AG04449 (cell line): Measurements from ENCODE around the gene HIBCH.
A peak's percentile ranks its signal among the peaks of the same experiment; 100 is the strongest.
"Not testable (repeated sequence)": the region's sequence is repeated elsewhere in the genome, so short reads cannot be mapped to it uniquely, and the experiment has no call there.

ENCODE experiments used
- CTCF ChIA-PET: fragments of 350-600 bp; formaldehyde crosslinking; extraction: SDS; loops from one replicate; lab custom pipeline; 2021; ENCODE audit warnings: antibody characterized with exemption; lab: Yijun Ruan, JAX
- POLR2A ChIA-PET: fragments of 400-600, 350-600 bp; formaldehyde crosslinking; extraction: SDS; loops from one replicate; lab custom pipeline; 2020; ENCODE audit warnings: antibody characterized with exemption, inconsistent platforms; lab: Yijun Ruan, JAX
- DNase-seq: peaks from one replicate; pipeline ENCODE4 v3.0.0-alpha.2; 2010; ENCODE audit warnings: low read depth, low spot score
- H3K4me3 ChIP-seq: 2 replicates; pipeline ENCODE4 v1.5.1; 2011; ENCODE audit warnings: low read depth, mild to moderate bottlenecking, control low read depth, low read length
- TF ChIP-seq, protein P1 (sequence below): IDR thresholded peaks from one replicate; pipeline ENCODE4 v1.5.1; 2011; ENCODE audit warnings: mild to moderate bottlenecking, moderate library complexity, low read length, control low read depth, inconsistent platforms; ENCODE audit not compliant: insufficient read depth; ENCODE audit errors: missing control alignments

Gene HIBCH

DNA sequence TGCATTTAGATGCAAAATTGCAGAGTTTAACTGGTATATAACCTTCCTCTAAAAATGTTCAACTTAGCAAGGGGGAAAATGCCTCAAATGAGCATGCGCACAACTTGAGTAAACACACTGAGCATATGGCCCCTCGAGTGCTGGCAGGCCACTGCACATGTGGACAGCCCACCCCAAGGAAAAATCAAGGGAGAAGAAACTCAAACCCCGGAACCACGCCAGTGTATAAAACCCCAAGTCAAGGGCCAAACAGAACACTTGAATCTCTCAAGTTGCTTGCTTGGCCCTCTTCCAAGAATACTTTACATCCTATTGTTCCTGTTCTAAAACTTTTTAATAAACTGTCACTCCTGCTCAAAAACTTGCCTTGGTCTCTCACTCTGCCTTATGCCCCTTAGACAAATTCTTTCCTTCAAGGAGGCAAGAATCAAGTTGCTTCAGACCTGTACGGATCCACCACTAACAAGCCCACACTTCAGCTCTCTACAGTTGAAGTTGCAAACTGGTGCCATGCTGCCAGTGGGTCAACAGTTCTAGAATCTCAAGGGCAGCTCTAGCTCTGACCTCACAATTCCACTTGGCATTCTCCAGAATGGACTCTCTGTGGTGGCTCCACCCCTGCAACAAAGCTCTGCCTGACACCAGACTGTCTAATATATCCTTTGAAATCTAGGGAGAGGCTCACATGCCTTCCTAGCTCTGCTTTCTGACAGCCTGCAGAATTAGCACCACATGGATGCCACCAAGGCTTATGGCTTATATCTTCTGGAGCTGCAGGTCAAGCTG, 38.9 kb downstream of the HIBCH start:
- DNase-seq = no peak
- POLR2A ChIA-PET = no interaction called here
- TF ChIP-seq, protein P1, sequence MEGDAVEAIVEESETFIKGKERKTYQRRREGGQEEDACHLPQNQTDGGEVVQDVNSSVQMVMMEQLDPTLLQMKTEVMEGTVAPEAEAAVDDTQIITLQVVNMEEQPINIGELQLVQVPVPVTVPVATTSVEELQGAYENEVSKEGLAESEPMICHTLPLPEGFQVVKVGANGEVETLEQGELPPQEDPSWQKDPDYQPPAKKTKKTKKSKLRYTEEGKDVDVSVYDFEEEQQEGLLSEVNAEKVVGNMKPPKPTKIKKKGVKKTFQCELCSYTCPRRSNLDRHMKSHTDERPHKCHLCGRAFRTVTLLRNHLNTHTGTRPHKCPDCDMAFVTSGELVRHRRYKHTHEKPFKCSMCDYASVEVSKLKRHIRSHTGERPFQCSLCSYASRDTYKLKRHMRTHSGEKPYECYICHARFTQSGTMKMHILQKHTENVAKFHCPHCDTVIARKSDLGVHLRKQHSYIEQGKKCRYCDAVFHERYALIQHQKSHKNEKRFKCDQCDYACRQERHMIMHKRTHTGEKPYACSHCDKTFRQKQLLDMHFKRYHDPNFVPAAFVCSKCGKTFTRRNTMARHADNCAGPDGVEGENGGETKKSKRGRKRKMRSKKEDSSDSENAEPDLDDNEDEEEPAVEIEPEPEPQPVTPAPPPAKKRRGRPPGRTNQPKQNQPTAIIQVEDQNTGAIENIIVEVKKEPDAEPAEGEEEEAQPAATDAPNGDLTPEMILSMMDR = no peak
- no peak overlapping the region for H3K4me3 ChIP-seq
- CTCF ChIA-PET = interaction anchor here (1.3 kb wide), 2 partner anchors 10 to 192 kb away, joined by 3 to 4 read pairs; no protein-coding TSS in a partner anchor

DNA sequence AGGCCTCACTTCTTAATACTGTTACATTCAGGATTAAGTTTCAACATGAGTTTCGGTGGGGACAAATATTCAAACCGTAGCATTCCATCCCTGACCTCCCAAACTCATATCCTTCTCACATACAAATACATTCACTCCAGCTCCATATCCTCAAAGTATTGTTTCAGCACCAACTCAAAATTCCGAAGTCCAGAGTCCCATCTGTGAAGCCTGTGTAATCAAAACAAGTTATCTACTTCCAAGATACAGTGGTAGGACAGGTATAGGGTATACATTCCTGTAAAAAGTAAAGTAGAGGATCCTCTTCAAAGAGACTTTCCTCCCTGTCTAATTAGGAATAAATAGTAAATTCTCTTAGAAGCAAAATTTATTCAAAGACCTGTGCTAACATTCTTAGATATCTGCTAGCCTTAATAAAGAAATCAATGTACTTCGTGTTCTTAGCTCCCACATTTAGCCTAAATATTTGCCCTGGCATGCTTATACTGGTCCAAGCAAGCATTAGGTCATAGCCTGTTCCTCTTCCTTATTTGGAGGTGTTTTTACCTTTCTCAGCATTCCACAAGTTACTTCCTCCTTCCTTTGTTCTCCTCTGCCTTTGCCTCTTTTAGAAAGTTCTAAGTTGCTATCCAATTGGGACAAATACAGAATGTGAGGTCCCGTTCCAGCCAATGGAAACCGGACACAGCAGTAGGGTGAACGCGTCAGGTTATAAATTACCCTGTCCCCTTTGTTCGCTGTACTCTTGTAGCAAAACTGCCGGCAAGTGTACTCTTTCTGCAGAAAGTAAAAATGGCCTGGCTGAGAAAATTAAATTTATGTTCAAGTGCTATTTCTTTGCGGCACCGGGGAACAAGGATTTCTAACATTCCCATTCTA, 40.1 kb downstream of the HIBCH start:
- CTCF ChIA-PET = interaction anchor here (0.7 to 4.5 kb wide), 9 partner anchors 8 to 664 kb away, joined by 3 to 48 read pairs (median 3); no protein-coding TSS in a partner anchor
- H3K4me3 ChIP-seq, DNase-seq, POLR2A ChIA-PET: not testable (repeated sequence)

DNA sequence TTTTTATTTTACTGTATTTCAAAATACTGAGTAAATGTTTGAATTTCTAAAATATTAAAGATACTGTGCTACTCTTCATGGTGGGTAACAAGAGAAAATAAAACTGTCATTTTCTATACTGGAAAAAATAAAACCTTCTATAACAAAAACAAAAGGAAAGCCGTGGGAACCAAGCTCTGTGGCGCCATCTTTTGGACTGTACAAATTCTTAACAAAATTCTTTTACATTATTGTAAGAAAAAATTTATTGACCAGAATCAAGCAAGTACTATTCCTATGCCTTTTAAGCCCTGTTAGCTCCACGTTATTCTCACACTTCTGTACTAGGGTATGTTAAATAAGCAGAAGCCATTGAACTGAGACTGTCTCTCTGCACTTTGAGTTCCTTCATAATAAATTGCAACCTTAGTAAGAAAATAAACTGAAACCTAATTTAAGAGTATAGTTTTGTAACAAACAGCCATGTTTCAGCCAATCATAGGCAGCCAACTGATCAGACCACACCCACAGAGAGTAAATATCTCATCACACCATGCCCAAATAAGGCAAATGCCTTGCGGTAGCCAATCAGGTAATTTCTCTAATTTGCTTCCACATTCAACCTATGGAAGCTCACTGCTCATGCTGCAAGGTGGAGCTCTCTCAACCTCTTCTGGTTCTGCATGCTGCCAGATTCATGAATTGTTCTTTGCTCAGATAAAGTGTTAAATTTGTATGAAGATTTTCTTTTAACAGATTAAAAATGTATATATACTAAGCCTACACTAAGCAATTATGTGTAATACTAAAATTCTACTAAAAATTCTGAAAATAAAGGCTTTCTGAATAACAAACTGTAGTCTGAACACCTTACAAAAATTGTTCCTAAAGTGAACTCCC, 42.2 kb downstream of the HIBCH start:
- no peak for DNase-seq
- no peak overlapping the region for H3K4me3 ChIP-seq
- CTCF ChIA-PET = interaction anchor here (0.5 to 4.5 kb wide), 29 partner anchors 8 to 489 kb away, joined by 3 to 48 read pairs (median 4); no protein-coding TSS in a partner anchor
- TF ChIP-seq, protein P1 = peak; percentile 38
- POLR2A ChIA-PET = no interaction called here

DNA sequence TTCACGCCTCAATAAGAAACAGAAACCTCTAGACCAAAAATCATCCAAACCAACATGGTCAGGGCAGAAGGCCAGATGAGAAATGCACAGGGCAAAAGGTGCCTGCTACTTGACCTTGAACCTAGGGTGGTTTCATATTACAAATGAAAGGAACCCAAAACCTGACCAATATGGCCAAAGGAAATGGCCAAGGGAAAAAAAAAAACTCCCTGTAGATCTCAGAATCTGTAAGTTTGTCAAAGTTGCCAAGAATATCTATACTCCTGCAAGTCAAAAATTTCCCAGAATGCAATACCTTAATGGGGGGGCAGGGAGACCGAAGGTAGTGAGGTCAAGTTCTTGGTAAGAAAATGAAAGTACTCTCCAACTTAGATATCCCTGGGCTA, 47.2 kb downstream of the HIBCH start:
- ChIA-PET CTCF (interaction anchor here (1.0 to 3.4 kb wide), 2 partner anchors 9 to 184 kb away, joined by 3 to 11 read pairs; no protein-coding TSS in a partner anchor), POLR2A (no interaction called here)
- H3K4me3 ChIP-seq = no peak overlapping the region
- TF ChIP-seq, protein P1 = no peak
- no peak for DNase-seq

DNA sequence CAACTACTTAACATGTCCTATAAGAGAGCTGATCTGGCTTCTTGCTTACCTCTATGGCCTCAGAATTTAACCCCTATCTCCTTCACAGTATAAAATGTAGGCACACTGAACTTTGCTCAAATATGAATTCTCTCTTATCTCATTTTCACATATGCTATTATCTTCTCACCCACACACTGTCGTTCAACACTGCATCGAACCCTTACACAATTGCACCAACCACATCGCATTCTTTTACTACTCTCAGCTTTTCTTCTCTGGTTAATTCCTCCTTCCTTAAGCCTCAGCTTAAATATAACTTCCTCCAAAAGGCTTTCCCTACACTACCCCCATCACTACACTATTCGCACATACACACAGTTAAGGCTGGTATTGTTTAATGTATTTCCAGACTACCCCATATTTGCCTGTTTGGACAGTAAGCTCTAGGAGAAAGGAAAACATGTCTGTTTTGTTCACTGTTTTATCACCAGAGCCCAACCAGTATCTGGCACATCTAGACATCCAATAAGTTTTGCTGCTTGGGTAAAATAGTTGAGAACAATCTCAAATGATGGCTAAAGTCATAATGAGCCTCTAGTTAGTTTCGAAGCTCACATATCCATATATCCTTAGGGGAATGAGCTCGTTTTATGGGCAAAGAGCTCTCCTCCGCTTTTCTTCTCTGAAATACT, 47.7 kb downstream of the HIBCH start:
- ChIA-PET POLR2A (no interaction called here), CTCF (interaction anchor here (0.5 to 3.4 kb wide), 4 partner anchors 8 to 290 kb away, joined by 3 to 11 read pairs (median 4); no protein-coding TSS in a partner anchor)
- no peak overlapping the region for H3K4me3 ChIP-seq
- TF ChIP-seq, protein P1 = no peak
- no peak for DNase-seq

DNA sequence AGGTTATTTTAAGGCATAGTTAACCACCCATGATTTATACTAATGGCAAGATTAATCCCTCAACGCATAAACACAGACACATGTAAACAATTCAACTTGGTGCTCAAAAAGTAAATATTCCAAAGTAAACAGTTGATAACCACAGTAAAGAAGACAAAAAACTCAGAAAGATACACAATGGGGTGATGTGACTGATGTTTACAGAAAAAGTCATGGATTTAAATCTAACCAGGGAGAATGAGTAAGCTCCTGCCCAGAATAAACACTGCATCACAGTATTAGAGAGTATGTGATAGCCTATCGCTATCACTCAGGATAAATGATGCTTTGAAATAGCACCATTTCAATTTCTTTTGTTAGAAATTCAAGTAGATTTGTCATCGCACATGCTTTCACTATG, 49.3 kb downstream of the HIBCH start:
- POLR2A ChIA-PET = no interaction called here
- CTCF ChIA-PET = interaction anchor here (1.8 to 2.0 kb wide), 2 partner anchors 8 to 10 kb away, joined by 4 to 9 read pairs; no protein-coding TSS in a partner anchor
- TF ChIP-seq, protein P1 = no peak

DNA sequence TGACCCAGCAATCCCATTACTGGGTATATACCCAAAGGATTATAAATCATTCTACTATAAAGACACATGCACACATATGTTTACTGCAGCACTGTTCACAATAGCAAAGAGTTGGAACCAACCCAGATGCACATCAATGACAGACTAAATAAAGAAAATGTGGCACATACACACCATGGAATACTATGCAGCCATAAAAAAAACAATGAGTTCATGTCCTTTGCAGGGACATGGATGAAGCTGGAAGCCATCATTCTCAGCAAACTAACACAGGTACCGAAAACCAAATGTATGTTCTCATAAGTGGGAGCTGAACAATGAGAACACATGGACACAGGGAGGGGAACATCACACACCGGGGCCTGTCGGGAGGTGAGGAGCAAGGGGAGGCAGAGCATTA, 49.9 kb downstream of the HIBCH start:
- POLR2A ChIA-PET = not testable (repeated sequence)

More for the DNA sequence above, 49.3 kb downstream of the HIBCH start:
- H3K4me3 ChIP-seq = no peak overlapping the region
- DNase-seq = no peak

More for the DNA sequence above, 49.9 kb downstream of the HIBCH start:
- not testable (repeated sequence) for DNase-seq, H3K4me3 ChIP-seq
- CTCF ChIA-PET = interaction anchor here (2.0 kb wide), 1 partner anchor 8 kb away, joined by 9 read pairs; no protein-coding TSS in a partner anchor
